ENCODE results near the gene MAD1L1. TPM values are rescaled to one million over a fixed set of nuclear protein-coding genes. Genes with fewer than 3 reads are reported as not detected.
"Not testable (repeated sequence)": the region's sequence is repeated elsewhere in the genome, so short reads cannot be mapped to it uniquely, and the experiment has no call there.

MAD1L1 gene
- total RNA-seq, 1 experiment from 2014 or later: 38.5 TPM

- TF ChIP-seq MAX (IDR thresholded peaks at IDR 0.05): no peak
- no peak for TF ChIP-seq EZH2phosphoT487 (IDR thresholded peaks at IDR 0.05; ENCODE audit: borderline replicate concordance)
- no peak for TF ChIP-seq FOSL1 (IDR thresholded peaks at IDR 0.05; ENCODE audit: low read depth)
- no peak for TF ChIP-seq REST (IDR thresholded peaks at IDR 0.05; ENCODE audit: low read depth)
- TF ChIP-seq EGR1 (IDR thresholded peaks at IDR 0.05; ENCODE audit: low read depth): no peak
These were observed 415.6 kb downstream of the MAD1L1 start (continued) for GRCh38 chr7:1817061-1817712.

GRCh38 chr7:1816451-1816850 lies 416.3 kb downstream of the MAD1L1 start:
- DNase-seq (ENCODE audit: low read depth, low spot score); BruUV-seq (replicated peaks); H3K4me1 ChIP-seq (ENCODE audit: control insufficient read depth in 1 of 2, insufficient read depth in 2 of 2, low read length in 2 of 2); H2AFZ ChIP-seq (ENCODE audit: low read depth, low read length, poor library complexity, severe bottlenecking); H3K27ac ChIP-seq (ENCODE audit: low read depth, low read length); intact Hi-C loops (cut with micrococcal nuclease); RAD21 ChIA-PET (ENCODE audit: low non-redundant PET in 1 of 2, low total read pairs in 2 of 2, uncharacterized antibody in 2 of 2, unreplicated experiment in 2 of 2); H3K9me3 ChIP-seq (ENCODE audit: control insufficient read depth in 1 of 2, insufficient read depth in 1 of 2, low read depth in 1 of 2, low read length in 2 of 2); H4K20me1 ChIP-seq (ENCODE audit: insufficient read depth); POLR2A ChIA-PET; H3K4me2 ChIP-seq (ENCODE audit: low read length); H3K27me3 ChIP-seq (ENCODE audit: insufficient read depth, low read length); ATAC-seq; H3K36me3 ChIP-seq (ENCODE audit: control insufficient read depth in 1 of 2, insufficient read depth in 2 of 2, low read length in 2 of 2); H3K9me2 ChIP-seq (ENCODE audit: insufficient read depth); H3K79me2 ChIP-seq (ENCODE audit: insufficient read depth, low read length); CTCF ChIA-PET; H3K9ac ChIP-seq (ENCODE audit: low read length); H3K4me3 ChIP-seq (replicated peaks in 1 of 2; ENCODE audit: low read depth in 1 of 2, low read length in 2 of 2): not testable (repeated sequence)

- intact Hi-C loops (cut with micrococcal nuclease); ATAC-seq; CTCF ChIA-PET: not testable (repeated sequence)
These were observed 417.0 kb downstream of the MAD1L1 start for GRCh38 chr7:1815551-1816281.

More at GRCh38 chr7:1815551-1816281, 417.0 kb downstream of the MAD1L1 start:
- H3K9me3 ChIP-seq (ENCODE audit: control insufficient read depth in 1 of 2, insufficient read depth in 1 of 2, low read depth in 1 of 2, low read length in 2 of 2); H3K36me3 ChIP-seq (ENCODE audit: control insufficient read depth in 1 of 2, insufficient read depth in 2 of 2, low read length in 2 of 2); DNase-seq (ENCODE audit: low read depth, low spot score); H3K27me3 ChIP-seq (ENCODE audit: insufficient read depth, low read length); H3K9me2 ChIP-seq (ENCODE audit: insufficient read depth); H4K20me1 ChIP-seq (ENCODE audit: insufficient read depth); H3K4me1 ChIP-seq (ENCODE audit: control insufficient read depth in 1 of 2, insufficient read depth in 2 of 2, low read length in 2 of 2); H3K79me2 ChIP-seq (ENCODE audit: insufficient read depth, low read length); H3K4me3 ChIP-seq (replicated peaks in 1 of 2; ENCODE audit: low read depth in 1 of 2, low read length in 2 of 2); POLR2A ChIA-PET; H2AFZ ChIP-seq (ENCODE audit: low read depth, low read length, poor library complexity, severe bottlenecking); H3K9ac ChIP-seq (ENCODE audit: low read length); H3K4me2 ChIP-seq (ENCODE audit: low read length); BruUV-seq (replicated peaks); RAD21 ChIA-PET (ENCODE audit: low non-redundant PET in 1 of 2, low total read pairs in 2 of 2, uncharacterized antibody in 2 of 2, unreplicated experiment in 2 of 2); H3K27ac ChIP-seq (ENCODE audit: low read depth, low read length): not testable (repeated sequence)
